ENCODE data around the gene FBN3.

- TF ChIP-seq EZH2 (IDR thresholded peaks at IDR 0.05) (no peak), POLR2AphosphoS5 (IDR thresholded peaks at IDR 0.05; ENCODE audit: borderline replicate concordance, low read depth, low read length) (no peak)
Observed at GRCh38 chr19:8086849-8087248, 62.5 kb downstream of the FBN3 start.
